ENCODE data around the gene FAM181A.

- TF ChIP-seq, protein P1, sequence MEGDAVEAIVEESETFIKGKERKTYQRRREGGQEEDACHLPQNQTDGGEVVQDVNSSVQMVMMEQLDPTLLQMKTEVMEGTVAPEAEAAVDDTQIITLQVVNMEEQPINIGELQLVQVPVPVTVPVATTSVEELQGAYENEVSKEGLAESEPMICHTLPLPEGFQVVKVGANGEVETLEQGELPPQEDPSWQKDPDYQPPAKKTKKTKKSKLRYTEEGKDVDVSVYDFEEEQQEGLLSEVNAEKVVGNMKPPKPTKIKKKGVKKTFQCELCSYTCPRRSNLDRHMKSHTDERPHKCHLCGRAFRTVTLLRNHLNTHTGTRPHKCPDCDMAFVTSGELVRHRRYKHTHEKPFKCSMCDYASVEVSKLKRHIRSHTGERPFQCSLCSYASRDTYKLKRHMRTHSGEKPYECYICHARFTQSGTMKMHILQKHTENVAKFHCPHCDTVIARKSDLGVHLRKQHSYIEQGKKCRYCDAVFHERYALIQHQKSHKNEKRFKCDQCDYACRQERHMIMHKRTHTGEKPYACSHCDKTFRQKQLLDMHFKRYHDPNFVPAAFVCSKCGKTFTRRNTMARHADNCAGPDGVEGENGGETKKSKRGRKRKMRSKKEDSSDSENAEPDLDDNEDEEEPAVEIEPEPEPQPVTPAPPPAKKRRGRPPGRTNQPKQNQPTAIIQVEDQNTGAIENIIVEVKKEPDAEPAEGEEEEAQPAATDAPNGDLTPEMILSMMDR (IDR thresholded peaks at IDR 0.05; ENCODE audit: borderline replicate concordance, extremely low read depth, low read length, poor library complexity, severe bottlenecking): no peak
- TF ChIP-seq EZH2 (IDR thresholded peaks at IDR 0.05; ENCODE audit: borderline replicate concordance, low read depth, low read length, severe bottlenecking): no peak
Observed at GRCh38 chr14:93929048-93929535, 1.9 kb downstream of the FAM181A start.

Measured in DND-41 (cell line).